Measurements from ENCODE around the gene RGS5.

Gene RGS5

GRCh38 chr1:163182330-163182949 is 20.3 kb downstream of the RGS5 start:
- TF ChIP-seq CTCF (IDR thresholded peaks at IDR 0.05), result no peak
- Histone ChIP-seq H3K4me3 (ENCODE audit: low read depth in 1 of 2, low read length in 1 of 2) (no peak overlapping the region), H3K27me3 (peaks cover 21% of the 10 kb centered on the region), H3K4me1 (ENCODE audit: control insufficient read depth in 1 of 2, insufficient read depth in 1 of 2, low read depth in 1 of 2, low read length in 1 of 2) (no peaks in the 10 kb centered on the region), H3K27ac (no peak overlapping the region), H3K36me3 (no peaks in the 10 kb centered on the region), H3K9me3 (no peaks in the 10 kb centered on the region)

- peaks cover 17% of the 10 kb centered on the region for H3K27me3 ChIP-seq
- no peak for TF ChIP-seq CTCF (IDR thresholded peaks at IDR 0.05)
These were observed 24.1 kb downstream of the RGS5 start for GRCh38 chr1:163178628-163179027.

GRCh38 chr1:163176797-163177196 is 25.9 kb downstream of the RGS5 start:
- no peak for TF ChIP-seq CTCF (IDR thresholded peaks at IDR 0.05)
- Histone ChIP-seq H3K4me3 (ENCODE audit: low read depth in 1 of 2, low read length in 1 of 2) (no peak overlapping the region), H3K27me3 (no peaks in the 10 kb centered on the region), H3K4me1 (ENCODE audit: control insufficient read depth in 1 of 2, insufficient read depth in 1 of 2, low read depth in 1 of 2, low read length in 1 of 2) (no peaks in the 10 kb centered on the region), H3K27ac (no peak overlapping the region), H3K9me3 (no peaks in the 10 kb centered on the region), H3K36me3 (no peaks in the 10 kb centered on the region)

More at GRCh38 chr1:163178628-163179027, 24.1 kb downstream of the RGS5 start:
- Histone ChIP-seq H3K4me1 (ENCODE audit: control insufficient read depth in 1 of 2, insufficient read depth in 1 of 2, low read depth in 1 of 2, low read length in 1 of 2) (no peaks in the 10 kb centered on the region), H3K27ac (no peak overlapping the region), H3K4me3 (ENCODE audit: low read depth in 1 of 2, low read length in 1 of 2) (no peak overlapping the region), H3K9me3 (no peaks in the 10 kb centered on the region), H3K36me3 (no peaks in the 10 kb centered on the region)

- Histone ChIP-seq H3K4me3 (ENCODE audit: low read depth in 1 of 2, low read length in 1 of 2) (no peak overlapping the region), H3K36me3 (no peaks in the 10 kb centered on the region), H3K27ac (no peak overlapping the region), H3K9me3 (no peaks in the 10 kb centered on the region), H3K4me1 (ENCODE audit: control insufficient read depth in 1 of 2, insufficient read depth in 1 of 2, low read depth in 1 of 2, low read length in 1 of 2) (no peaks in the 10 kb centered on the region), H3K27me3 (no peaks in the 10 kb centered on the region)
- TF ChIP-seq CTCF (IDR thresholded peaks at IDR 0.05), result no peak
These were observed 27.9 kb downstream of the RGS5 start for GRCh38 chr1:163174524-163175437.

- Histone ChIP-seq H3K9me3 (no peaks in the 10 kb centered on the region), H3K36me3 (no peaks in the 10 kb centered on the region), H3K27me3 (no peaks in the 10 kb centered on the region), H3K27ac (no peak overlapping the region), H3K4me1 (ENCODE audit: control insufficient read depth in 1 of 2, insufficient read depth in 1 of 2, low read depth in 1 of 2, low read length in 1 of 2) (no peaks in the 10 kb centered on the region), H3K4me3 (ENCODE audit: low read depth in 1 of 2, low read length in 1 of 2) (no peak overlapping the region)
- no peak for TF ChIP-seq CTCF (IDR thresholded peaks at IDR 0.05)
These were observed 29.6 kb downstream of the RGS5 start for GRCh38 chr1:163173121-163173520.
